ENCODE results near the gene EHD1. TPM values are rescaled to one million over a fixed set of nuclear protein-coding genes. Genes with fewer than 3 reads are reported as not detected.

EHD1 gene
- total RNA-seq, 1 donor from 2014 or later, result 114 TPM

GRCh38 chr11:64888406-64888728, 9.9 kb upstream of the EHD1 start:
- no peak for TF ChIP-seq CTCF (IDR thresholded peaks at IDR 0.05; ENCODE audit: partially characterized antibody, unreplicated experiment)
- peaks cover 2% of the 10 kb centered on the region for H3K27me3 Mint-ChIP-seq (ENCODE audit: unreplicated experiment)
- DNase-seq, result no peak
- H3K27ac Mint-ChIP-seq (ENCODE audit: unreplicated experiment), result no peak overlapping the region
- peaks cover 18% of the 10 kb centered on the region for H3K4me1 Mint-ChIP-seq (ENCODE audit: low read depth, unreplicated experiment)
- H3K4me3 Mint-ChIP-seq (ENCODE audit: unreplicated experiment), result no peak overlapping the region
- no peaks in the 10 kb centered on the region for H3K36me3 Mint-ChIP-seq (ENCODE audit: unreplicated experiment)
- no peaks in the 10 kb centered on the region for H3K9me3 Mint-ChIP-seq (ENCODE audit: unreplicated experiment)

GRCh38 chr11:64887757-64888405, 9.5 kb upstream of the EHD1 start:
- no peaks in the 10 kb centered on the region for H3K9me3 Mint-ChIP-seq (ENCODE audit: unreplicated experiment)
- peak; percentile 100 for TF ChIP-seq CTCF (IDR thresholded peaks at IDR 0.05; ENCODE audit: partially characterized antibody, unreplicated experiment)
- peak overlapping the region; percentile 87 for H3K27ac Mint-ChIP-seq (ENCODE audit: unreplicated experiment)
- no peaks in the 10 kb centered on the region for H3K36me3 Mint-ChIP-seq (ENCODE audit: unreplicated experiment)
- peaks cover 2% of the 10 kb centered on the region for H3K27me3 Mint-ChIP-seq (ENCODE audit: unreplicated experiment)
- peak overlapping the region; percentile 86 for H3K4me3 Mint-ChIP-seq (ENCODE audit: unreplicated experiment)
- peaks cover 18% of the 10 kb centered on the region for H3K4me1 Mint-ChIP-seq (ENCODE audit: low read depth, unreplicated experiment)
- peak; percentile 88 for DNase-seq

GRCh38 chr11:64887234-64887756, 8.9 kb upstream of the EHD1 start:
- peak overlapping the region; percentile 25 for H3K27ac Mint-ChIP-seq (ENCODE audit: unreplicated experiment)
- peaks cover 2% of the 10 kb centered on the region for H3K27me3 Mint-ChIP-seq (ENCODE audit: unreplicated experiment)
- H3K36me3 Mint-ChIP-seq (ENCODE audit: unreplicated experiment), result no peaks in the 10 kb centered on the region
- peaks cover 17% of the 10 kb centered on the region for H3K4me1 Mint-ChIP-seq (ENCODE audit: low read depth, unreplicated experiment)
- no peaks in the 10 kb centered on the region for H3K9me3 Mint-ChIP-seq (ENCODE audit: unreplicated experiment)
- peak overlapping the region; percentile 10 for H3K4me3 Mint-ChIP-seq (ENCODE audit: unreplicated experiment)
- DNase-seq, result no peak
- TF ChIP-seq CTCF (IDR thresholded peaks at IDR 0.05; ENCODE audit: partially characterized antibody, unreplicated experiment), result no peak

GRCh38 chr11:64885367-64886286, 7.2 kb upstream of the EHD1 start:
- H3K9me3 Mint-ChIP-seq (ENCODE audit: unreplicated experiment), result peaks cover 1% of the 10 kb centered on the region
- peaks cover 2% of the 10 kb centered on the region for H3K27me3 Mint-ChIP-seq (ENCODE audit: unreplicated experiment)
- DNase-seq, result no peak
- no peak overlapping the region for H3K4me3 Mint-ChIP-seq (ENCODE audit: unreplicated experiment)
- no peak overlapping the region for H3K27ac Mint-ChIP-seq (ENCODE audit: unreplicated experiment)
- H3K36me3 Mint-ChIP-seq (ENCODE audit: unreplicated experiment), result no peaks in the 10 kb centered on the region
- no peak for TF ChIP-seq CTCF (IDR thresholded peaks at IDR 0.05; ENCODE audit: partially characterized antibody, unreplicated experiment)
- H3K4me1 Mint-ChIP-seq (ENCODE audit: low read depth, unreplicated experiment), result peaks cover 9% of the 10 kb centered on the region

- no peak overlapping the region for H3K4me3 Mint-ChIP-seq (ENCODE audit: unreplicated experiment)
- peaks cover 7% of the 10 kb centered on the region for H3K4me1 Mint-ChIP-seq (ENCODE audit: low read depth, unreplicated experiment)
- H3K9me3 Mint-ChIP-seq (ENCODE audit: unreplicated experiment), result peaks cover 1% of the 10 kb centered on the region
- no peaks in the 10 kb centered on the region for H3K36me3 Mint-ChIP-seq (ENCODE audit: unreplicated experiment)
- no peak for DNase-seq
- TF ChIP-seq CTCF (IDR thresholded peaks at IDR 0.05; ENCODE audit: partially characterized antibody, unreplicated experiment), result no peak
- peaks cover 9% of the 10 kb centered on the region for H3K27me3 Mint-ChIP-seq (ENCODE audit: unreplicated experiment)
- H3K27ac Mint-ChIP-seq (ENCODE audit: unreplicated experiment), result no peak overlapping the region
Observed at GRCh38 chr11:64884019-64884418, 5.6 kb upstream of the EHD1 start.
